GM12878 (cell line): ENCODE measurements around the gene GRK6. TPM values are rescaled to one million over a fixed set of nuclear protein-coding genes. Genes with fewer than 3 reads are reported as not detected.

Source experiments
- ATAC-seq: fragments of 200-7000 bp; cut with Tn5 transposase; 3 replicates; pipeline ENCODE4 v1.9.1; 2020; ENCODE audit warnings: mild to moderate bottlenecking, moderate library complexity
- BruUV-seq: library from RNA; stranded (reverse); fragments of 400-500 nt; replicated peaks from 2 replicates; lab custom pipeline; 2021; lab: Mats Ljungman, UMichigan
- CTCF ChIA-PET: fragments of 300-600 bp; sonication (Branson Sonifier 250); formaldehyde crosslinking; extraction: SDS; loops from one replicate; lab custom pipeline; 2021; ENCODE audit warnings: inconsistent platforms; lab: Yijun Ruan, JAX
- POLR2A ChIA-PET: fragments of 350-600 bp; formaldehyde crosslinking; extraction: SDS; loops from one replicate; lab custom pipeline; 2021; ENCODE audit warnings: inconsistent platforms; lab: Charles Lee
- RAD21 ChIA-PET: fragments of 300-600 bp; sonication (Branson Sonifier 250); formaldehyde crosslinking; loops from one replicate; lab custom pipeline; 2023; ENCODE audit warnings: antibody characterized with exemption; ENCODE audit not compliant: unreplicated experiment; lab: Charles Lee
- SMC1A ChIA-PET: fragments of 300-600 bp; sonication (Branson Sonifier 250); formaldehyde crosslinking; loops from one replicate; lab custom pipeline; 2023; ENCODE audit not compliant: unreplicated experiment, uncharacterized antibody; lab: Charles Lee
- DNase-seq: peaks from one replicate; pipeline ENCODE4 v3.0.0-alpha.2; 2011; ENCODE audit warnings: low read depth, low spot score
- FAIRE-seq: peaks from 3 replicates; lab custom pipeline; 2011; peaks lifted over from hg19 to GRCh38; lab: Jason Lieb, UNC
- H2AFZ ChIP-seq: 2 replicates; pipeline ENCODE4 v1.6.0; 2011; ENCODE audit warnings: low read depth, low read length, control low read depth; ENCODE audit not compliant: control insufficient read depth
- H3K27ac ChIP-seq: 2 replicates; pipeline ENCODE4 v1.5.1; 2011; ENCODE audit warnings: control low read depth; ENCODE audit not compliant: control insufficient read depth, insufficient read depth
- H3K27me3 ChIP-seq, 2 experiments: replicated peaks in 1 of 2; 2 replicates each; pipeline versions ENCODE4 v1.6.0 to v1.6.1; 2011; ENCODE audit warnings: low read length in 1 of 2; ENCODE audit not compliant: control insufficient read depth in 2 of 2, insufficient read depth in 2 of 2
- H3K36me3 ChIP-seq, 2 experiments: 2 replicates each; pipeline ENCODE4 v1.5.1; 2011; ENCODE audit warnings: low read length in 1 of 2; ENCODE audit not compliant: control insufficient read depth in 2 of 2, insufficient read depth in 2 of 2
- H3K4me1 ChIP-seq: 2 replicates; pipeline ENCODE4 v1.6.1; 2011; ENCODE audit warnings: mild to moderate bottlenecking, low read length, moderate library complexity, mixed read lengths; ENCODE audit not compliant: control insufficient read depth, insufficient read depth
- H3K4me2 ChIP-seq: 2 replicates; pipeline ENCODE4 v1.6.0; 2011; ENCODE audit warnings: control low read depth; ENCODE audit not compliant: control insufficient read depth, insufficient read depth
- H3K4me3 ChIP-seq: fragments of 200-600 bp; sonication (generic); 2 replicates; pipeline ENCODE4 v1.5.1; 2016
- H3K79me2 ChIP-seq: 2 replicates; pipeline ENCODE4 v1.6.0; 2011; ENCODE audit warnings: low read length; ENCODE audit not compliant: control insufficient read depth, insufficient read depth
- H3K9ac ChIP-seq: 2 replicates; pipeline ENCODE4 v1.8.0; 2011; ENCODE audit warnings: low read length, control low read depth, mixed read lengths; ENCODE audit not compliant: control insufficient read depth, insufficient read depth
- H3K9me3 ChIP-seq: replicated peaks from 3 replicates; pipeline ENCODE4 v1.5.1; 2011; ENCODE audit warnings: mild to moderate bottlenecking, low read length; ENCODE audit not compliant: control insufficient read depth, insufficient read depth
- H4K20me1 ChIP-seq: 2 replicates; pipeline ENCODE4 v1.6.0; 2011; ENCODE audit not compliant: control insufficient read depth, insufficient read depth
- GATAD2B ChIP-seq: fragments of 450-650 bp; conservative IDR thresholded peaks from 2 replicates; pipeline ENCODE4 v1.6.1; 2017; ENCODE audit warnings: low read depth, mild to moderate bottlenecking, moderate library complexity
- MTA2 ChIP-seq: fragments of 450-650 bp; IDR thresholded peaks from 2 replicates; pipeline ENCODE4 v1.6.1; 2016; ENCODE audit warnings: low read depth, mild to moderate bottlenecking, moderate library complexity
- NFYB ChIP-seq: IDR thresholded peaks from 2 replicates; pipeline ENCODE4 v1.6.1; 2011; ENCODE audit warnings: low read depth, mild to moderate bottlenecking, low read length, improper control_type of control experiment, moderate library complexity; ENCODE audit not compliant: insufficient read depth
- SIN3A ChIP-seq: IDR thresholded peaks from 2 replicates; pipeline ENCODE4 v1.6.1; 2012; ENCODE audit warnings: low read depth, low read length, improper control_type of control experiment
- ZBED1 ChIP-seq: IDR thresholded peaks from 2 replicates; pipeline ENCODE4 v1.6.1; 2016; ENCODE audit warnings: borderline replicate concordance
- WGBS: methylation state at CpG from one replicate; pipeline ENCODE4 v1.1.6; 2016; ENCODE audit warnings: low lambda C conversion rate; ENCODE audit not compliant: insufficient replicate concordance, insufficient coverage; ENCODE audit errors: missing lambda C conversion rate; 5-methylcytosine and 5-hydroxymethylcytosine counted together
- in situ Hi-C: fragments of 300-500 bp; cut with MboI; formaldehyde crosslinking; loops from 9 replicates; pipeline ENCODE4 v1.14.3; 2018; ENCODE audit warnings: mixed read lengths
- intact Hi-C: fragments of 100-400 bp; cut with micrococcal nuclease; formaldehyde crosslinking; loops from one replicate; pipeline ENCODE4 v1.14.2; 2022; ENCODE audit not compliant: unreplicated experiment
- polyA plus RNA-seq, 11 experiments: library from polyadenylated mRNA; depleted of rRNA in 4 of 11; unstranded in 6 of 11; stranded (reverse) in 5 of 11; fragments of >200 nt; fragmentation: Nextera tagmentation in 4 of 11; fragmentation: Illumina TruSeq in 1 of 11; extraction: Ambion mirVana in 4 of 11; extraction: Trizol in 1 of 11; gene quantifications; 1 replicate in 1 of 11; 2 replicates in 10 of 11; pipeline versions ENCODE4 v1.2.1 to v1.2.3, GENCODE V29; 2011 to 2016; ENCODE audit warnings: inconsistent platforms in 2 of 11, missing spikeins in 2 of 11, low read depth in 1 of 11
- total RNA-seq, 4 experiments: library from RNA; depleted of rRNA in 3 of 4; stranded (reverse); fragments of >200 nt in 3 of 4; fragmentation: Illumina TruSeq in 1 of 4; extraction: Trizol in 1 of 4; gene quantifications; 2 replicates each; pipeline versions ENCODE4 v1.2.1 to v1.2.3, GENCODE V29; 2013 to 2021
- TF ChIP-seq, protein P1 (sequence below): fragments of 450-650 bp; formaldehyde crosslinking; IDR thresholded peaks from 2 replicates; pipeline ENCODE4 v1.5.0; 2022; ENCODE audit warnings: mild to moderate bottlenecking, missing genetic modification characterization
- TF ChIP-seq, protein P2 (sequence below): fragments of 450-650 bp; formaldehyde crosslinking; IDR thresholded peaks from 2 replicates; pipeline ENCODE4 v1.4.0; 2022; ENCODE audit warnings: mild to moderate bottlenecking, moderate library complexity

The GRK6 gene
- total and polyA plus RNA-seq, 10 of the 15 experiments (the other 5 are each of a cell fraction or from before 2014, with no cell fraction given): 0.79 to 124 (median 41.6) TPM

DNA sequence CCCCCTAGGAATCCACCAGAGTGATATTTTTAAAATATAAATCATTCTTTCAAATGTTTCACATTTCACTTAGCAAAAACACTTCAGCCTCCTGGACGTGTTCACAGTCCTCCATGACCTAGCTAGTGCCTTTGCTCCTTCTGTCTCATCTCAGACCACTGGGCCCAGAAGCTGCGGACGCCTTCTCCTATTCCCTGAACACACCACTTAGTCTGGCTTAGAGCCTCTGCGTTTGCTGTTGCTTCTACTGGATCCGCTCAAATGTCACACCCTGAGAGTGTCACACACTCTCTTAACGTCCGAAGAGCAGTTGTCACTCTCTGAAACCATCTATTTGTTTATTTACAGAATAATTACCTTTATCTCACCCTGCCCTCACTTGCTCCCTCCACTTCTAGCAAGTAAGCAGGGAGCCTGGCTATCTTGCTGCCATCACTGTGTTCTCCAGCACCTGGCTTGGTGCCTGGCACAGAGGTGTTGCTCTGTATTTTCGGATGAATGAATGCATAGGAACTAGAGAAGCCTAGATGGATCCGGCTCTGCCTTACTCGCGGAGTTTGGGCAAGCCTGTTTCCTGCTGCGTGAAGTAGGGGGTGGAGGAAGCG lies 1.2 kb upstream of the GRK6 start:
- H3K79me2 ChIP-seq: peaks cover 37% of the 10 kb centered on the region
- no peaks in the 10 kb centered on the region for H3K9me3 ChIP-seq
- in situ Hi-C loops: no loop called here
- ChIA-PET SMC1A (interaction anchor here (0.7 to 7.5 kb wide), 7 partner anchors 9 to 26 kb away, joined by 3 to 64 read pairs (median 8); partner anchors contain the start of genes PFN3 and PRR7), CTCF (interaction anchor here (1.3 to 13.2 kb wide), 7 partner anchors 11 to 76 kb away, joined by 4 to 188 read pairs (median 15); partner anchors contain the start of genes PFN3 and PRR7), POLR2A (interaction anchor here (0.6 to 13.4 kb wide), 9 partner anchors 8 to 691 kb away, joined by 3 to 358 read pairs (median 5); partner anchors contain the start of genes DOK3, F12, PFN3 and PRR7), RAD21 (interaction anchor here (1.0 to 11.0 kb wide), 6 partner anchors 13 to 61 kb away, joined by 4 to 288 read pairs (median 8); partner anchors contain the start of genes F12 and PRR7)
- H3K4me1 ChIP-seq: peaks cover 31% of the 10 kb centered on the region
- peak overlapping the region; percentile 99 for H3K27ac ChIP-seq
- H2AFZ ChIP-seq: peak overlapping the region; percentile 95
- peak overlapping the region; percentile 100 for H3K4me2 ChIP-seq
- intact Hi-C loops: no loop called here
- TF ChIP-seq MTA2 (peak; percentile 73), GATAD2B (0 out of 2 replicates have a peak, but pooled peaks have one; percentile 58), NFYB (no peak), SIN3A (0 out of 2 replicates have a peak, but pooled peaks have one; percentile 20), ZBED1 (no peak)
- TF ChIP-seq, protein P1, sequence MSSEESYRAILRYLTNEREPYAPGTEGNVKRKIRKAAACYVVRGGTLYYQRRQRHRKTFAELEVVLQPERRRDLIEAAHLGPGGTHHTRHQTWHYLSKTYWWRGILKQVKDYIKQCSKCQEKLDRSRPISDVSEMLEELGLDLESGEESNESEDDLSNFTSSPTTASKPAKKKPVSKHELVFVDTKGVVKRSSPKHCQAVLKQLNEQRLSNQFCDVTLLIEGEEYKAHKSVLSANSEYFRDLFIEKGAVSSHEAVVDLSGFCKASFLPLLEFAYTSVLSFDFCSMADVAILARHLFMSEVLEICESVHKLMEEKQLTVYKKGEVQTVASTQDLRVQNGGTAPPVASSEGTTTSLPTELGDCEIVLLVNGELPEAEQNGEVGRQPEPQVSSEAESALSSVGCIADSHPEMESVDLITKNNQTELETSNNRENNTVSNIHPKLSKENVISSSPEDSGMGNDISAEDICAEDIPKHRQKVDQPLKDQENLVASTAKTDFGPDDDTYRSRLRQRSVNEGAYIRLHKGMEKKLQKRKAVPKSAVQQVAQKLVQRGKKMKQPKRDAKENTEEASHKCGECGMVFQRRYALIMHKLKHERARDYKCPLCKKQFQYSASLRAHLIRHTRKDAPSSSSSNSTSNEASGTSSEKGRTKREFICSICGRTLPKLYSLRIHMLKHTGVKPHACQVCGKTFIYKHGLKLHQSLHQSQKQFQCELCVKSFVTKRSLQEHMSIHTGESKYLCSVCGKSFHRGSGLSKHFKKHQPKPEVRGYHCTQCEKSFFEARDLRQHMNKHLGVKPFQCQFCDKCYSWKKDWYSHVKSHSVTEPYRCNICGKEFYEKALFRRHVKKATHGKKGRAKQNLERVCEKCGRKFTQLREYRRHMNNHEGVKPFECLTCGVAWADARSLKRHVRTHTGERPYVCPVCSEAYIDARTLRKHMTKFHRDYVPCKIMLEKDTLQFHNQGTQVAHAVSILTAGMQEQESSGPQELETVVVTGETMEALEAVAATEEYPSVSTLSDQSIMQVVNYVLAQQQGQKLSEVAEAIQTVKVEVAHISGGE (CRISPR knock-in tag): no peak
- TF ChIP-seq, protein P2, sequence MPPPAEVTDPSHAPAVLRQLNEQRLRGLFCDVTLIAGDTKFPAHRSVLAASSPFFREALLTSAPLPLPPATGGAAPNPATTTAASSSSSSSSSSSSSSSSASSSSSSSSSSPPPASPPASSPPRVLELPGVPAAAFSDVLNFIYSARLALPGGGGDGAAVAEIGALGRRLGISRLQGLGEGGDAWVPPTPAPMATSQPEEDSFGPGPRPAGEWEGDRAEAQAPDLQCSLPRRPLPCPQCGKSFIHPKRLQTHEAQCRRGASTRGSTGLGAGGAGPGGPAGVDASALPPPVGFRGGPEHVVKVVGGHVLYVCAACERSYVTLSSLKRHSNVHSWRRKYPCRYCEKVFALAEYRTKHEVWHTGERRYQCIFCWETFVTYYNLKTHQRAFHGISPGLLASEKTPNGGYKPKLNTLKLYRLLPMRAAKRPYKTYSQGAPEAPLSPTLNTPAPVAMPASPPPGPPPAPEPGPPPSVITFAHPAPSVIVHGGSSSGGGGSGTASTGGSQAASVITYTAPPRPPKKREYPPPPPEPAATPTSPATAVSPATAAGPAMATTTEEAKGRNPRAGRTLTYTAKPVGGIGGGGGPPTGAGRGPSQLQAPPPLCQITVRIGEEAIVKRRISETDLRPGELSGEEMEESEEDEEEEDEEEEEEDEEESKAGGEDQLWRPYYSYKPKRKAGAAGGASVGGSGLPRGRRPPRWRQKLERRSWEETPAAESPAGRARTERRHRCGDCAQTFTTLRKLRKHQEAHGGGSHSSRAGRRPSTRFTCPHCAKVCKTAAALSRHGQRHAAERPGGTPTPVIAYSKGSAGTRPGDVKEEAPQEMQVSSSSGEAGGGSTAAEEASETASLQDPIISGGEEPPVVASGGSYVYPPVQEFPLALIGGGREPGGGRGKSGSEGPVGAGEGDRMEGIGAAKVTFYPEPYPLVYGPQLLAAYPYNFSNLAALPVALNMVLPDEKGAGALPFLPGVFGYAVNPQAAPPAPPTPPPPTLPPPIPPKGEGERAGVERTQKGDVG: no peak
- TSS peak; percentile 93 for BruUV-seq
- DNase-seq: no peak
- H3K4me3 ChIP-seq: peak overlapping the region; percentile 62; the same call in 1 of the 2 replicates
- H3K36me3 ChIP-seq: no peaks in the 10 kb centered on the region
- no peaks in the 10 kb centered on the region for H3K27me3 ChIP-seq
- no peaks in the 10 kb centered on the region for H4K20me1 ChIP-seq
- no peak for ATAC-seq
- no peak for FAIRE-seq
- 30% methylated on average over 13 of the region's 13 CpGs for WGBS
- peak overlapping the region; percentile 89 for H3K9ac ChIP-seq
